22Rv1 (cell line): ENCODE results near the gene PNLIPRP1.

Experiments
- CTCF ChIP-seq: fragments of 450-650 bp; IDR thresholded peaks from 2 replicates; pipeline ENCODE4 v1.5.1; 2017; ENCODE audit warnings: mild to moderate bottlenecking
- ZFX ChIP-seq: fragments of 450-650 bp; IDR thresholded peaks from 2 replicates; pipeline ENCODE4 v1.6.1; 2017; ENCODE audit warnings: antibody characterized with exemption, borderline replicate concordance

DNA sequence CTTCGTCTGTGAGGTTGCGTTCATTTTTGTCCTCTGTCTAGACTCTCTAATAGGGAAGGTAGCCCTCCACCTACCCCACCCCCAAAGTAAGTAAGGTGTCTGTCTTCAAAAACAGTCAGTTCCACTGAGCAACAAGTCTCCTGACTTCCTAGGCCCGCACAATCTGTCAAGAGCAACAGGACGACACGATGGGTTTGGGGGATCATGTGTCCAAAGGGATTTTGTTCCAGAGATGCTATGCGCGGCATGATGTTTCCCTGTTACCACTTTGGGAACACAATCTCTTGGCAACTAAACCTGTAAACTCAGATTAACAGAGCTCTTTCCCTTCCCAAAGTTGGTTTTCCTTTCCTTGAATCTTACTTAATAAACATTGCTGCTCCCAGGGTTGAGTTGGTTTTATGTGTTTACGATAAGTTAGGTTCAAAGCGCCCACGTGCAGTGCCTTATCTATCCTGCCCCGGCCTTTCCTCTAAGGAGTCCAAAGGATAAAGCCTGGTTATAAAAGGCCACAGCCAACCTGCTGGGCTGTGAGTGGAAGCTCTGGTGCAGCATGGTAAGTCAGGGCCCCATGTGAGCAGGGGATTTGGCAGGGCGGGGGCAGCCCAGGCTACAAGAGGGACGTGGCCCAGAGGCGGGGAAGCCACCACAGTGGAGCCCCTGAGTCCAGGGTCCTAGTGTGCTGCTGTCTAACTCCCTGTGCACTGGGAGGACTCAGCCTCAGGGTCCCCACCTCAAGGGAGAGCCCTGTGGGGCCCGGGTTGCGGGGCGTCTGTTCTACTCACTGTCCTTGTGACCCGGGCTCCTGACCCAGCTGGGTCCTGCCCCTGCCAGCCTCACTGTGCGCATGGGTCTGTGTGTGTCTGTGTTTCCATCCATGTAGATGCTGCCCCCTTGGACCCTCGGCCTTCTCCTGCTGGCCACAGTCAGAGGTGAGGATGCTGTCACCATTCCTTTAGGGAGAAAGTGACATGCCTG lies 30.0 kb downstream of the PNLIPRP1 start, which contains the start of gene PNLIPRP2:
- TF ChIP-seq CTCF (no peak), ZFX (no peak)
